GM18498 (cell line): Measurements from ENCODE around the gene FMN1.
"Not testable (repeated sequence)": the region's sequence is repeated elsewhere in the genome, so short reads cannot be mapped to it uniquely, and the experiment has no call there.

Experiments used
- ATAC-seq: cut with Tn5 transposase; IDR thresholded peaks from one replicate; pipeline ENCODE4 v1.9.1; 2021; ENCODE audit warnings: mild to moderate bottlenecking, moderate library complexity; ENCODE audit not compliant: unreplicated experiment

The FMN1 gene

DNA sequence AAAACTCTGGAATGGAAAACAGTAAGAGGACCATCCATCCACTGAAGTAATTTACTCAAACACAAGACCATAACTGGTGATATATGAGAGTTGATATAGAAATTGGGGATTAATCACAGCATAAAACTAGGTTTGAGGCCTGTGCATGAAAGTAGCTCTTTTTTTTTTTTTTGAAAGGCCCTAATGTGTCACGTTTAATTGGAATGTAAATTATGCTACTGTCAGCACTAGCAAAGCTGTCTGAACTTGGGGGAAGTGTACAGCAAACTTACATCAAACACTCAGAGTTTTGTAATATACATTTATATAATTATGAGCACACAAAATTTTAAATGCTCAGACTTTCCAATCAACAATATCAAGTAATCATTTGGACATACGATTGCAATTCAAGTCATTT lies 322.6 kb downstream of the FMN1 start:
- no peak for ATAC-seq

DNA sequence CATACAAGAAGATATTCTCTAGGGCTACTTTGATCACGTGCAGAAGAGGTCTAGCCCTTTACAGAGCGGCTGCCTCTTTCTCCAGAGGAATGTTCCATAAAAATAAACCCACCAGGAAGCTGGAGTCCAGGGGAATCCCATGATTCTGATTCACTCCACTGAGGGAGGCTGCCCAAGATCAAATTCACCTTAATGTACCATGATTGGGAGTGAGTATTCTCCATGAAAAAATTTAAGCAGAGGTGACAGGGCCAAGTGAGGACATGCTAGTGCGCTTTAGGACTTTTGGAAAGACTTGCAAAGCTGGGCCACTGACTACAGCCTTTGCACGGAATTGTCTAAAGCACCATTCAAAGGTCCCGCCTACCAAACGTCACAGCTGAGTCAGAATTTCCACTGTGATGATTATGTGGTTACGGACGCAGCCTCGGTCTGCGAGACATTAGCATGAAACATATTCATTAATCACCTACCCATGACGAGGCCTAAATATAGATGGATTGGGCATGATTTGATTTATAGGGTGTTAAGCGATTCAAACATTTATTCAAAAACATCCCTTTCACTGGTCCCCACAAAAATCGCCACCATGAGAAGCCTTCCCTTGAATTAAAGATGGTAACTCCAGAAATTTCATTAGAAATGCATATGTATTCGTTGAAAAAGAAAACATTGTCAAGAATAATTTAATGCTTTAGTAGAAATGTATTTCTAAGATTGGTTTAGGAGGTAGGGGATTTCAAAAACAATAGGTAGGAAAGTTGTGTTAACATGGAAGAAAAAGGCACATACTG lies 324.1 kb downstream of the FMN1 start:
- ATAC-seq: peak; percentile 59

DNA sequence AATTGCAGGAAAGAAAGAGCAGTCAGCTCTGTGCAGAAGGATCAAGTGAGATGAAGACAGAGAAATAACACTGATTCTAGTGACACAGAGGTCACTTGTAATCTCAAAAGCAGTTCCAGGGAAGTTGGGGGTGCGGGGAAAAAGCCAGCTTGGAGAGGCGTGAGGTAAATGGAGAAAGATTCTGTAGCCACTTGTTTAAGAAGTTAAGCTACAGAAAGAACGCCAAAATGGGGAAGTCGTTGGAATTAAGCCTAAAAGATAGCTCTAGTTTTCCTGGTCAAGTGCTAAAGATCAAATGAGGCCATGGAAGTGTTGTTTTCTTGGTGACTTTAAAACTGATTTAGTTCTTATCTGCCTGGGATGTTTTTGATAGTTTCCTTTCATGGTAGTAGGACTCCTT lies 324.7 kb downstream of the FMN1 start:
- no peak for ATAC-seq

DNA sequence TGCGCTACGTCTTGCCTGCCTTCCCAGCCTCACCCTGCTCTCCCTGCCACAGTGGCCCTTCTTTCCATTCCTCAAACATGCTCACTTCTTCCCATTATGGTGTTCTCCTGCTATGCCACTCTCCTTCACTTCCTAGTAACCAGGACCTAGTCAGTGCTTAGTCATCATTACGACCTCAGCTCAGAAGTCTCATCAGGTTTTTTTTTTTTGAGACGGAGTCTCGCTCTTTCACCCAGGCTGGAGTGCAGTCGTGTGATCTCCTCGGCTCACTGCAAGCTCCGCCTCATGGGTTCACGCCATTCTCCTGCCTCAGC lies 327.2 kb downstream of the FMN1 start:
- no peak for ATAC-seq

DNA sequence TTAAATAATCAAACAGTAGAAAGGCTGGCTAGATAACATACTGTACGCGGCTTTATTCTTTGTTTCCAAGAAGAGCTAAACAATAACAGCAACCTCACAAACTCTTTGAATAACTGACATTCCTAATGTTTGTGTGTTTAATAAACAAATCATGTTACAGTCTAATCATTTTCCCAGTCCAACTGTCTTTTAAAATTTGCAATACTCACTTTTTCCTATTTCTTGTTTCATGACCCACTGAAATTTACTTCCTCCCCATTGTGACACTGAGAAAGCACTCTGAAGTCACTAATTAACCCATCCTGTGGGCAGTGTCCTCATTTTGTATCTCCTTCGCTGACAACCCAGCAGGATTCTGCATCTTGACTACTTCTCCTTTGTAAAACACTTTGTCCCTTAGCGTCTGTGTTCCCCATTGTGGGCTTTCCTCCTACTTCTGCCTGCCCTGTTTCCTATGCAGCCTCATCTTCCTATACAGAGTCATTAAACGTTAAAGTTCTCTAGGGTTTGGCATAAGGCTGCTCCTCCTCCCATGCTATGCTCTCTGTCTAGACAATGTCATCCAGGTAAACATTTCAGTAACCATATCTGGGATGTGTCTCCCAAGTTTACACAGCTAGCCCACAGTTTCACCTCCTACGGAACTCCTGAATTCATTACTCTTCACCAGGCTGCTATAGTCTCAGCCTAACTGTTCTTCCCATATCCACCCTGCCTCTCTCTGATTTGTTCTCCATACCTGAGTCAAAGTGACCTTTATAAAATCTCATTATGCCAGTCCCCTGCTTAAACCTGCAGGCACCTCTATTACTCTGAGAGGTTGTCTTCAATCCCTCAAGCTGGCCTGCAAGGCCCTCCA lies 327.8 kb downstream of the FMN1 start:
- ATAC-seq: no peak

DNA sequence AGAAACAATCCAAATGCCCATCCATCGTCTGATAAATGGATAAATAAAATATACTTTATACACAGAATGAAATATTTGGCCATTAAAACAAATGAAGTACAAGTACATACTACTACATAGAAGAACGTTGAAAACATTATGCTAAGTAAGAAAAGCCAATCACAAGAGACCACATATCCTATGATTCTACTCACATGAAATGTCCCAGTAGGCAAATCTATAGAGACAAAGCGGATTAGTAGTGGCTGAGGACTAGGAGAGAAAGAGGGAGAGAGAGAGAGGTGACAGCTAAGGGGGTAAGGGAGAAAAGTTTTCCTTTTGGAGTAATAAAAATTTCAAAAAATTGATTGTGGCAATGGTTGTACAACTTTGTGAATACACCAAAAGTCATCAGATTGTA lies 329.7 kb downstream of the FMN1 start:
- ATAC-seq: no peak

DNA sequence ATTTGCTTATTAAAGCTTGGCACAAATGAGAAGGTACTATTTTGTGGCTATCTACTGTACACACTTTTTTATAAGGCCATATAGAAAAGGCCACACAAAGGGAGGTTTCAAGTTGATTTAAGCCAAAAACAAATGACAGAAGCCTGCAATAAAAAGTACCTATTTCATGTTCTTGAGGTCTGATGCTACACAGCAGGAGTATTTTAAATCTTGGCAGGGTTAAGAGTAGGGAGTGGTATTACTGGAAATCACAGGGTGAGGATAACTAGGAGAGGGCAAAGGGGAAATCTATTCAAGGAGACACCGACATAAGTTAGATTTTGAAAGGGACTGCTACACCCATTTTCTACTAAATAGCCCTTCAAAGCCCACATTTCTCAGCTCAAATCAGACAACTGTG lies 330.5 kb downstream of the FMN1 start:
- ATAC-seq: no peak

DNA sequence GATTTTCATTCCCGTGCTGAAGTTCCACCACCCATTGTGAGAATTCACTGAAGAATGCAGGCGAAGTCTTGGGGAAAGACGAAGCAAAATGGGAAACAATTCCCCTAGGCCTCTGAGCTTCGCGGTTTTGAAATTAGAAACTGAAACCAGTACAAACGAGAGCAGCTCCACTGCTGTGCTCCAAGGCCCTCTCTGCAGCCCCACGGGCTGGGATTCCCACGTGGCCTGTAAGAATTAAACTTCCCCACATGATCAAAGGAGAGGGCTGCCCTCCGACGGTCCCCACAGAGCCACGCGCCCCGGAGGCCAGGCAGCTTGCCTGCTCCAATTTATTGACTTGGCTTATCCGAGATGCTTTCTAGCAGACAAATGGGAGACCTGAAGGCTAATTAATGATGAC lies 332.8 kb downstream of the FMN1 start:
- ATAC-seq: peak; percentile 52

DNA sequence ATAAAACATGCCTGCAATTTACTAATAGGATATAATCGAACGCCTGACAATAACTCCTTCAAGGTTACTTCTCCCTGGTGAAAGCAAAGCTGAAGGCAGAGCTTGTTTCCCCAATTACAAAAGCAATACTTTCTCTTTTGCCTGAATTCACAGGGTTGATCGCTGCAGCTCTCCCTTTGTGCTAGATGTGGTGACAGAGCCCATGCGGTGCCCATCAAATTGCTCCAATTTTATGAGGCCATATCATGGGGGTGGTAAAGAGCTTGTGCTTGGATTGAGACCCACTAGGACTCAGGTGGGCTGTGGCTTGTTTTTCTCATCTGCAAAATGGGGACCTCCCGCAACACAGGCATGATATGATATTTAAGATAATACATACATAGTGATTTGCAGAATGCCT lies 333.3 kb downstream of the FMN1 start:
- ATAC-seq: no peak

DNA sequence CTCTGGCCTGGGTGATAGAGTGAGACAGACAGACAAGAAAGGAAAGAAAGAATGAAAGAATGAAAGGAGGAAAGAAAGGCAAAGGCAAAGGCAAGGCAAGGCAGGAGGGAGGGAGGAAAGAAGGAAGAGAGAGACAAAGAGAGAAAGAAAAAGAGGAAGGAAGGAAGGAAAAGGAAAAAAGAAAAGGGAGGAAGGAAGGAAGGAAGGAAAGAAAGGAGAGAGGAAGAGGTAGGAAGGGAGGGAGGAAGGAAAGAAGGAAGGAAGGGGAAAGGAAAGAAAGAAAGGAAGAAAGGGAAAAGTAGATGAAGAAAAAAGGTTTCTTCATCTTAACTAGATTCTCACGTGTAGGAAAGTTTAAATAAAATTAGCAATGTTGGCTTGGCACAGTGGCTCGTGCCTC lies 334.5 kb downstream of the FMN1 start:
- ATAC-seq: no peak

DNA sequence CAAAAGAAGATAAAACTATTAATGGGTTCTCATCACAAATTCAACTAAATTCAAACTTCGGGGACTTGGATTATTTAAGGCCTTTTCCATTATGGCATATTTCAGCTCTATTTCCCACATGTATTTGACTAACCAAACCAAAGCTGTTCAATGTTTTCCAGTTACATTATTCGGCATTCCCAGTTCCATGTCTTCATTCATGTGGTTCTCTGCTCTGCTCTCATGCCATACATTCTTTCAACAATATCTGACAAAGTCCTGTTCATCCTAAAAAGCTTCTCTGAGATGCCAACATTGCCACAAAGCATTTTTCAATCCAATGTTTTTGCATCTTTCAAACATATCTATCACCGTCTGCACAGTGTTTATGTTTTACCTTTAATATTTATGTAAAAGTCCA lies 335.3 kb downstream of the FMN1 start:
- no peak for ATAC-seq

DNA sequence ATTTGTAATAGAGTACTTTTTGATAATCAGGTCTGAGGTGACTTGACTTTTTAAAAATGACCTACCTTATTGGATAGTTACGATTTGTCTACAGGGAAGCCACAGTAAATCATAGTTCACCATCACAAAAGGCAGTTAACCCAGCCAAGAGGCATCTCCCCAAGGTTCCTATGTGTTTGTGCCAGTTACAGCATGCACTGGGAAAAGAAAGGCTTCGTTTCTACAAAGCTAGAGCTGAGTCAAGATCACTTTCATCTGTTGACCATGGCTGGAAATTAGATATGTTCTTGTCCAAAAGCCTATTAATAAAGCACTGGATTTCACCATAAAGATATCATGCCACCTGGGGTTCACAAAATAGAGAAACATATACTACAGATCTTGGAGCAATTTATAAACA lies 336.8 kb downstream of the FMN1 start:
- no peak for ATAC-seq

DNA sequence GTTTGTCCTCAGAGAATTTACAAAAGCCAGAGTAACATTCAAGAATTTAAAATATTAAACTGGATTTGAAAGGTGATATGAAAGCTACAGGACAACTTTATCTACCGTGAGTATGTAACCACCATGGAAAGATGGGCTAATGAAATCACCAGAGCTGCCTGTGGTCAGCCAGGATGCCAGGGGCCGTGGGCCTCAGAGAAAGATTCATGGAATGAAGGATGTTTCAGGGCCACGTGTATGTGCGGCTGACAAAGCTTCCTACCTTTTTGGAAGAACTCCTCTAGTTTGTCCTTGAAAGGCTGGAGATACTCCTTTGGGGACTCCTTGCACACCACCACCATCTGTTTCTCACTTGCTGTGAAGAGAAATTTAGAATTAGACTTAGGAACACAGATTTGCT lies 337.8 kb downstream of the FMN1 start:
- ATAC-seq: no peak

DNA sequence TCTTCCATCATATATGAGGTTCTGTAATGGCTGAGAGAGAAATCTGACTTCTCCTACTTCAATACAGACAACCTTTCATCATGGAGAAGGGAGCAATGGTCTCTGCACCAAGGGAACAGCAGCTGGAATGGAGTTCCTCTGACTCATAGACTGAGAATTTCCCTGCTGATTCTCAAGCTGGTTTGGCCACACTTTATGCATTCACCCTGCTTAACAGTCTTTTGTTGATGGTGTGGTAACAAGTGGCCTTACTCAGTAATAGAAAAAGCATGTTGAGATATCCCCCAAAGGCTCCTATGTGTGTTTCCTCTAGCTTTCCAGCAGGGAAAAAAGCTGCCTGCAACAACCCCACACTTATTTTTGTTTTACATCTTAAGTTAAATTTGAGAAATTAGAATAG lies 338.6 kb downstream of the FMN1 start:
- ATAC-seq: no peak

DNA sequence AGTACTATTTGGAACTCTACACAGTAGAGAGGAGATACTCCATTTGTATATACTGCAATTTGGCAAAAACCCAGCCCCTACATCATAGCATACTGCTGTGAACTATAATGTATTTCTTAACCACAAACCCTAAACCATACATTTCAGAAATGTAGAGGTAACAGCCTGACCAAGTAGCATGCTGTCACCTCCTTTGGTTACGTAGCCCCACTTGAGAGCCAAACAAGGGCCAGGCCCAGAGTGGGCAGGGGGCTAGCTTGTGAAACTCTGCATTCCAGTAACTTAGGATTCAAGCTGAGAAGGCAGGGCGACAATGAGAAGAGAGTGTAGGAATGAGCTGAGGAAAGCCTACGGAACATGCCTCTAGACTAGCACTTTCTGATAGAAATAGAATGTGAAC lies 340.9 kb downstream of the FMN1 start:
- ATAC-seq: no peak

DNA sequence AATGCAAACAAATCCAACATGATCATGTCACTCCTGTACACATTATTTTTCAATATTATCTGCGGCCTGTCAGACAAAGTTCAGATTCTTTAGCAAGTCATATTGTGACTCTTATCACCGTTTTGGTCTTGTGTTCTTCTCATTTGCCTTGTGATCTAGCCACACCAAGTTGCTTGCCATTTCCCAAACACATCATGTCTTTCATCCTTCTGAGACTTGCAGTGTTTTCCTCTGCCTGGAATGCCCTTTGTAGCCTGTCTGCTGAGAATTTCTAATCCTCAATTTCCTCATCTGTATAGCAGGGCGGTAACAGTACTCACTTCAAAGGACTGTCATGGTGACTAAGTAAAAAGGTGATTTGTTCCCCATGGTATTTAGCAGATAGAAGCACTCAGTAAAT lies 341.7 kb downstream of the FMN1 start:
- no peak for ATAC-seq

DNA sequence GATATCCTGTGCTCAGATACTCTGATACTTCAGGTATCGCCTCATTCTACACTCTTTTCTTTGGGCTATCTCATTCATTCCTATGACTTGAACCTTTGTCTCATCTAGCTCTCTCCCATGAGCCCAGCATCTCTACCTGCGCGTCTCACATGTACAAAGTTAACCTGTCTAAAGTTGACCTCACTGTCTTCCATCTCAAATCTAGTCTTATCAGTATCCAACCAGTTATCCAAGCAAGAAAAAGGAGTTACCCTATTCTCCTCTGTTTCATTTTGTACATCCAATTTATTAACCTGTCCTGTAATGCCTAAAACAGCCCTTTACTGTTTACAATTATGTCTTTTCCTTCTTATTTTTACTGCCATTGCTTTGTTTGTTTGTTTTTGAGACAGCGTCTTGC lies 342.5 kb downstream of the FMN1 start:
- ATAC-seq: no peak

DNA sequence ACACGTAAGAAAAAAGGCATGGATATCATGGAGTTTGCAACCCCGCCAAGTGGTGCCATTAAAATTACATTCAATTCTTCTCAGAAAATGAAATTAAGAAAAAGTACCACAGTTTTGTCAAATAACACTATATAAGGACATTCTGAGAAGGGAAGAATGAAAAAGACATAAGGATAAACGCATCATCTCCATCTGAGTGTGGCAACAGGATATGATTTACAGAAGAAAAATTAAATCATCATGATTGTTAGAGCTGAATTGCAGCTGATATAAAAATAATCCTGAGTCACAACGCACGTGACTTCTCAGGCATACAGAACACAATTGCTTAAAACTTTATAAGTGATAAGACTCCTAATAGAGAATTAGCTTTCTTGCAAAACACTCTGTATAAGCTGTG lies 342.9 kb downstream of the FMN1 start:
- ATAC-seq: no peak

DNA sequence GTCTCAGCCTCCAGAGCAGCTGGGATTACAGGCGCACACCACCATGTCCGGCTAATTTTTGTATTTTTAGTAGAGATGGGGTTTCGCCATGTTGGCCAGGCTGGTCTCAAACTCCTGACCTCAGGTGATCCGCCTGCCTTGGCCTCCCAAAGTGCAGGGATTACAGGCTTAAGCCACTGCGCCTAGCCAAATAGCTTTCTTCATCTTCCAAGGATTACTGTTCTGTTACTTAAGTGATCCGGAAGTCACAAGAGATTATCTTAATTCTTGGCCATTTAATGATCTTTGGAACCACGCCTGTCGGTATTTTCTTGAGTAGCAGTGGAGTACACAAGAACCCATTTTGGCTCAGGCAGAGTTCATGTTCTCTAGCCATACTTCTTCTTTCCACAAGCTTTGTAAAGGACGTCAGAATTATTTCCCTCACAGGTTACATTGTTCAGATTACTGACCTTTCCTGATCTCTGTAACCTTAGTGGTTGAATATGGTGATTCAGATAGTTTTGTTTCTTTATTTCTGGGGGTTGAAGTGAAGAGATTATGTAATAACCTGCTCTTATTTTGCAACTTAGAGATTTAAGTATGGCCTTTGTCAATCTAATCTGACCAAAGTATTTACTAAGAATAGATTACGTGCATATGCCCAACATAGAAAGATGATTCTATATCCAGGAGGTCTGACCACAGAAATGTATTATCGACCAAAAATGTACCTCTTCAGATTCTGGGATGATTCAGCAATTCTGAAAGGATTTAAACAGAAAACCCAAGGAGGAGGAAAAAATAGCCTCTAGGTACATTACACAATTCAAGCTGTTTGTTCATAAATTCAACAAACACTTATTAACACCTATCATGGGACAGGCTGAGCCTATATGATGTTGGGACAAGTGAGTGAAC lies 344.5 kb downstream of the FMN1 start:
- ATAC-seq: no peak

DNA sequence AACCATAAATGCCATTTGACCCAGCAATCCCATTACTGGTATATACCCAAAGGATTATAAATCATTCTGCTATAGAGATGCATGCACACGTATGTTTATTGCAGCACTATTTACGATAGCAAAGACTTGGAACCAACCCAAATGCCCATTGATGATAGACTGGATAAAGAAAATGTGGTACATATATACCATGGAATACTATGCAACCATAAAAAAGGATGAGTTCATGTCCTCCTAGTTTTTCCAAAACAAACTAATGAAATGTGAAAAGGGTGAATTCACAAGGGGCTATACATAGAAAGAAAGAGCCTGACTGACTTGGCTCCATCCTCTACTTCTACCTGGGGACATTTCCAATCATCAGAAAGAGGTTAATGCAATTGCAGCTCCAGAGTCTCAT lies 347.8 kb downstream of the FMN1 start:
- not testable (repeated sequence) for ATAC-seq

DNA sequence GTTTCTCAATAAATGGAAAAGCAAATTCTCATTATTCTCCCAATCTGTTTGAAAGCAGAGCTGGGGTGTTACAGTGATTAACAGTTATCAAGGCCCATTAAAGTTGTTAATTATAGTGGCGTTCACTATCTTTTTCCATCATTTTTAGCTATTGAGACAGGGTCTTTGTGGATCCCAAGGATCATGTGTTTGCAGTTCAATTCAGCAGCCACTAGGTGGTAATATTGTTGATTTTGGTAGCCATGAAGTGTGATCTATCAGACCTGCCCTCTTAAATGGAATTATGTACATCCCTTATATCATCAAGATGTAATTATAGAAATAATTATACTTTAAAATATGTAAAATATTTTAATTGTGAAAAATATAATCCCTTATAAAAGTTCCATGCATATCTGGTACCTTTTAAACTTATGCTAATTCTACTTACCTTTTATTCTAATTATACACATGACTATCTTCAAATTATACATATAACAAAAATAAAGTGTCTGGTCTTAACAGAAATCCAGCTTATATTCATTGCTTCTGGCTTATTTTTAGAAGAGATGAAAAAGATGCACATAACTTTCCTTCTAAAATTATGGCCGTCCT lies 350.3 kb downstream of the FMN1 start:
- no peak for ATAC-seq
